ENCODE measurements around the gene OR2C3.
"Not testable (repeated sequence)": the region's sequence is repeated elsewhere in the genome, so short reads cannot be mapped to it uniquely, and the experiment has no call there.

The OR2C3 gene

GRCh38 chr1:247536340-247536739 is at the start of gene OR2C3:
Gene OR2C3, minus strand, starts transcription at chr1:247536440. Its CDS starts 3,929 bp downstream, at chr1:247532511.
- DNase-seq (ENCODE audit: low read depth) = no peak

DNA sequence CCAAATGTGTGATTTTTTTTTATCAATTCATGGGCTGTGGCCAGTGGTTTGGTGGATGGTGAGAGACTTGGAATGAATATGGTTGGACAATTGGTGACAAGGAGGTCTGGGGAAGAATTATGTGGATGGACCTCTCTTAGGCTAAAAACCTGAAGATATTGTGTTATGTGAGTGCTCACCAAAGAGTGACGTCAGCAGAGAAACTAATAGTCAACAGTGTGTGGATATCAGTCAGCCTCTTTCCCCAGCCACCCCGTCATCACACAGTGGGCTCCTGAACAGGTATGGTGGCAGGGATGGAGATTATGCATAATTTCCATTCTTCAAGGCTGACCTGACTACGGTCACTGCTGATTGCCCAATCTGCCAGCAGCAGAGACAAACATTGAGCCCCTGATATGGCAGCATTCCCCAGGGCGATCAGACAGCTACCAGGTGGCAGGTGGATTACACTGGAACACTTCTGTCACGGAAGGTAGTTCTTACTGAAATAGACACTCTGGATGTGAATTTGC is 42.8 kb upstream of the OR2C3 start:
- no peak for DNase-seq (ENCODE audit: low read depth)

GRCh38 chr1:247576514-247576913 is 40.3 kb upstream of the OR2C3 start:
- no peak for DNase-seq (ENCODE audit: low read depth)

- DNase-seq (ENCODE audit: low read depth) = no peak
Measured at GRCh38 chr1:247574664-247575063, 38.4 kb upstream of the OR2C3 start.

- DNase-seq (ENCODE audit: low read depth) = no peak
Measured at GRCh38 chr1:247574236-247574635, 38.0 kb upstream of the OR2C3 start.

- DNase-seq (ENCODE audit: low read depth) = no peak
Measured at GRCh38 chr1:247562198-247562597, 26.0 kb upstream of the OR2C3 start.

GRCh38 chr1:247561711-247562110 is 25.5 kb upstream of the OR2C3 start:
- no peak for DNase-seq (ENCODE audit: low read depth)

DNA sequence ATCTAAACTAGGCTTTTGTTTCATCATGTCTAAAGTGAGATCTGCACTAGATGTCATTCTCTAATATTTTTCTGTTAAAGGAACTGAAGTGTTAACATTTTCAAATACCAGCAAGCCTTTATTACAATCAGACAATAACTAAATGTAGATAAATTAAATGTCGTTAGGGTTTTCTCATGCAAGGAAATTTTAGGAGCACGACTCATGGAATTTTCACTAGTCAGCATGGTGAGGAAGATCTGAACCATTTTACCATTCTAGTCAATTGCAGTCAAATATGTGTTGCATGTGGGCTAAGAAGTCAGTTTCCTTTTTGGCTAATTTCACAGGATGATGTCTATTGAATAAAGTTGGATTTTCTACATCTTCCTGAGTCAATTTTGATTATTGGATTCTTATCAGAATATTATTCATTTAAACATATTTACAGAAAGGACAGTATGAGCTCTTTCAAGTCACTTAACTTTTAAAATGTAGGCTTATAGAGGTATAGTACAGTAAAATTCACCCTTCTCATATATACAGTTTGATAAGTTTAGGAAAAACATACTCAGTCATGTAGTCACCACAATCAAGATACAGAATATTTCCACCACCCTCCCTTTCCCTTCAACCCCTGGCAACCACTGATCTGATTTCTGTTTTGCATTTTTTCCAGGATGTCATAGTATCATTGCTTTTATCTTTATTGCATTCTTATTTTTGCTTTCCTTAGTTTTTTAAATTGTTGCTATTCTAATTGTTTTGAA is 21.9 kb upstream of the OR2C3 start:
- DNase-seq (ENCODE audit: low read depth) = no peak

DNA sequence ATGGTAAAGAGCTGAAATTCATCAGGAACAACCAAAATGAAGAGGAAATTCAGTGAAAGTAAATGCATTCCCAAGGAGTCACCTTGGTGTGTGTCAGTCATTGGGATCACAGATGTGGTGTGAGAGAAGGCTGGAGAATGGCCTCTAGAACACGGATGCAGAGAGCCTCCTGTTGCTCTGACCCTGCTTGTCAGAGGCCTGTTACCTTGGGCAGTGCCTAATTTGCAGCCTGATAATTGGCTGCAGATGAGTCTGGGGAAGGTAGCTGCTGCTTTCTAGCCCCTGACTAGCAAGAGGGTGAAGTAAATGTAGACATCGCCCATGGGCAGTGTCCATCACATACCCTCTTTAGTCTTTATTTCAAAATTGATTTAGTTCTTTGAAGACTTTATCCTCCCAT is 16.0 kb upstream of the OR2C3 start:
- DNase-seq (ENCODE audit: low read depth) = no peak

DNA sequence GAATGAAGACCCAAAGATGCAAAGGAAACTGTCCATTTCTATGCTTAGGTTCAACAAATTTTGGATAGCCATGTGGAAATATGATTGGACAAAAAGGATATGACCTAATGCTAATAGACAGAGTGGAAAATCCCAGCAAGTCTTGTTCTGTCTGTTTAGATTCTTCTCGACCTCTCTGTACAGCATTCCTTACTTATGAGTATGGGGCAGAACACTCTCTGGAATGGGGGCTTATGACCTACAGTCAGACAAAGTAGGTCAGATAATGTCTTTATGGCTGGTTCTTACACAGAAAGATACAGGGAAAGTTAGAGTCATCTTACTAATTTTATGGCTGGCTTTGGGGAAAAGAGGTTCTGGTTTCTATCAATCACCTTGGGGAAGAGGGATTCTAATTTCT is 15.5 kb upstream of the OR2C3 start:
- no peak for DNase-seq (ENCODE audit: low read depth)

- no peak for DNase-seq (ENCODE audit: low read depth)
Measured at GRCh38 chr1:247548769-247549182, 12.5 kb upstream of the OR2C3 start, which contains the start of gene GCSAML. Gene GCSAML, plus strand, starts transcription at chr1:247549134. Its CDS starts 58 bp downstream, at chr1:247549192.

GRCh38 chr1:247548092-247548491 is 11.9 kb upstream of the OR2C3 start:
- no peak for DNase-seq (ENCODE audit: low read depth)

DNA sequence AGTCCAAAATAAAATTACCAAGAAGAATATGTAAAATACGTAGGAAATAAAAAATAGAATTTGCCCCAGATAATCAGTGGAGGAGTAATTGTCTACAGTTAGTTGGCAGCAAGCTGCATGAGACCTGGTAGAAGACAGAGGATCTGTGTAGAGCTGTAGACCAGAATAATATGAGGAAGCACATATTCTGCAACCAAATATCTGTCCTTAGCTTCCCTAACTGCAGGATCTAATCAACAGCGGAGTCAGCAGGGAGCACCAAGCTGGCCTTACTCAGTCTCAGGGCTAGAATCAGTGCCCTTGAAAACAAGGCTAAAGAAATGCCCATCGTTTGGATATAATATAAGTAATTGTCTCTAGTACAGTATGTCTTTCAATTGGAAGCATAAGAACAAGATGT is 6.6 kb upstream of the OR2C3 start:
- no peak for DNase-seq (ENCODE audit: low read depth)

GRCh38 chr1:247540581-247540980 is 4.3 kb upstream of the OR2C3 start:
- DNase-seq (ENCODE audit: low read depth) = no peak

DNA sequence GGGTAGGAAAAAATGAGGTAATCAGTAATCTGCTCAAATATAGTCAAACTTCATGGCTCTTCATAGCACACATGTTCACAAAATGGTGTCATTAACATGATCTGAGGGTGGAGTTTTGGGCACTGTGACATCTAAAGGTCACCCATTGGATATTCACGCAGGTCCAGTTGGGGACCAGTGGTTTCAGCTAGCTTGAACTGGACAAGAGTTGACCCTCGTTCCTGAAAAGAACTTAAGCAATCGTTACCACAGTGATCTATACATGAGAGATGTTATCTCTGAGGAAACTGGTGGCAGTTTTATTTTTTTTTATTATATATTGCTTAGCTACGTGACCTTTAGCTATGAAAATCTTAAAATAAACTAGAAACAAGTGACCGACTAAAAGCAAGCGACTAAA is 3.0 kb upstream of the OR2C3 start:
- no peak for DNase-seq (ENCODE audit: low read depth)

GRCh38 chr1:247538561-247538960 is 2.3 kb upstream of the OR2C3 start:
- DNase-seq (ENCODE audit: low read depth) = no peak

- DNase-seq (ENCODE audit: low read depth) = no peak
Measured at GRCh38 chr1:247535402-247535801, 838 bp downstream of the OR2C3 start.

DNA sequence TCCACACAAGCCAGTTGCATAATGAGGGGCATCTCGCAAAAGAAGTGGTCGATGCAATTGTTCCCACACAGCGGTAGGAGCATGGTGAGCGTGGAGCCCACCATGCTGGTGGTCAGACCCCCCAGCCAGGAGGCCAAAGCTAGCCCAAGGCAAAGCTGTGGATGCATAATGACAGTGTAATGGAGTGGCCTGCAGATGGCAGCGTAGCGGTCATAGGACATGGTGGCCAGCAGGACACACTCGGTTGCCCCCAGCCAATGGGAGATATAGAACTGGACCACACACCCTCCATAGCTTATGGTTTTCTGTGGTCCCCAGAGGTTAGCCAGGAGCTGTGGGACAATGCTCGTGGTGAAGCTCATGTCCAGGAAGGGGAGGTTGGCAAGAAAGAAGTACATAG is 4.3 kb downstream of the OR2C3 start:
- no peak for DNase-seq (ENCODE audit: low read depth)

- no peak for DNase-seq (ENCODE audit: low read depth)
Measured at GRCh38 chr1:247530785-247531184, 5.5 kb downstream of the OR2C3 start.

GRCh38 chr1:247529771-247530355 is 6.4 kb downstream of the OR2C3 start:
- DNase-seq (ENCODE audit: low read depth) = no peak

GRCh38 chr1:247528812-247529474 is 7.3 kb downstream of the OR2C3 start:
- DNase-seq (ENCODE audit: low read depth) = no peak

GRCh38 chr1:247521886-247522285 is 14.4 kb downstream of the OR2C3 start:
- DNase-seq (ENCODE audit: low read depth) = not testable (repeated sequence)

- no peak for DNase-seq (ENCODE audit: low read depth)
Measured at GRCh38 chr1:247518613-247518891, 17.7 kb downstream of the OR2C3 start.
